K562 (cell line): ENCODE results near the gene FGF21. TPM values are rescaled to one million over a fixed set of nuclear protein-coding genes. Genes with fewer than 3 reads are reported as not detected.
A peak's percentile ranks its signal among the peaks of the same experiment; 100 is the strongest.

Experiments used
- CBFB ChIP-seq: sonication (generic); formaldehyde crosslinking; IDR thresholded peaks from 2 replicates; pipeline ENCODE4 v1.4.0; 2020; ENCODE audit warnings: mild to moderate bottlenecking, missing genetic modification reagents
- NFIX ChIP-seq: fragments of 250-450 bp; sonication (Bioruptor Pico); IDR thresholded peaks from 2 replicates; pipeline ENCODE4 v1.4.0; 2020; ENCODE audit warnings: low read depth, mild to moderate bottlenecking, moderate library complexity
- OTX1 ChIP-seq: fragments of 450-650 bp; formaldehyde crosslinking; IDR thresholded peaks from 2 replicates; pipeline ENCODE4 v1.4.0; 2022; ENCODE audit warnings: mild to moderate bottlenecking
- POU5F1 ChIP-seq: fragments of 150-350 bp; IDR thresholded peaks from 2 replicates; pipeline ENCODE4 v1.6.1; 2014; ENCODE audit warnings: borderline replicate concordance, low read length, low read depth, mild to moderate bottlenecking; ENCODE audit not compliant: partially characterized antibody
- RNF219 ChIP-seq: fragments of 250-450 bp; sonication (Bioruptor Pico); IDR thresholded peaks from 2 replicates; pipeline ENCODE4 v1.5.0; 2022; ENCODE audit warnings: mild to moderate bottlenecking
- STAT5A ChIP-seq: IDR thresholded peaks from 2 replicates; pipeline ENCODE4 v1.6.1; 2012; ENCODE audit warnings: low read length, inconsistent platforms, borderline replicate concordance
- U2AF2 ChIP-seq: fragments of 200-400 bp; formaldehyde crosslinking; optimal IDR thresholded peaks from 2 replicates; pipeline ENCODE3; 2017; ENCODE audit warnings: low read depth, mild to moderate bottlenecking, low read length
- ZC3H4 ChIP-seq: sonication (generic); formaldehyde crosslinking; IDR thresholded peaks from 2 replicates; pipeline ENCODE4 v1.9.0; 2021; ENCODE audit warnings: missing genetic modification reagents, borderline replicate concordance
- ZNF830 ChIP-seq: fragments of 250-450 bp; sonication (Bioruptor Pico); IDR thresholded peaks from 2 replicates; pipeline ENCODE4 v1.5.0; 2021; ENCODE audit warnings: mild to moderate bottlenecking
- polyA plus RNA-seq, 8 experiments: library from polyadenylated mRNA; depleted of rRNA in 4 of 8; stranded (reverse) in 5 of 8; unstranded in 3 of 8; fragments of >200 nt; fragmentation: Nextera tagmentation in 2 of 8; fragmentation: Illumina TruSeq in 1 of 8; extraction: Ambion mirVana in 2 of 8; extraction: Trizol in 1 of 8; gene quantifications; 2 replicates each; pipeline versions ENCODE4 v1.2.1 to v1.2.3, GENCODE V29; 2011 to 2014; ENCODE audit warnings: inconsistent platforms in 1 of 8, missing spikeins in 1 of 8
- total RNA-seq, 7 experiments: library from RNA; depleted of rRNA in 6 of 7; stranded (reverse); fragments of >200 nt in 6 of 7; fragmentation: Illumina TruSeq in 2 of 7; extraction: Trizol in 2 of 7; gene quantifications; 2 replicates each; pipeline versions ENCODE4 v1.2.1 to v1.2.3, GENCODE V29; 2011 to 2021; ENCODE audit warnings: low replicate concordance in 1 of 7
- TF ChIP-seq, protein P1 (sequence below): fragments of 450-650 bp; IDR thresholded peaks from 2 replicates; pipeline ENCODE4 v1.6.1; 2016; ENCODE audit warnings: missing biosample characterization, missing genetic modification characterization
- TF ChIP-seq, protein P2 (sequence below), 2 experiments: IDR thresholded peaks; 2 replicates each; pipeline ENCODE4 v1.6.1; 2012; ENCODE audit warnings: improper control_type of control experiment in 2 of 2, low read depth in 2 of 2, low read length in 2 of 2, borderline replicate concordance in 1 of 2
- TF ChIP-seq, protein P3 (sequence below): fragments of 250-450 bp; sonication (Bioruptor Pico); IDR thresholded peaks from 2 replicates; pipeline ENCODE4 v1.8.0; 2021; ENCODE audit warnings: moderate library complexity, mild to moderate bottlenecking, inconsistent platforms
- TF ChIP-seq, protein P4 (sequence below): sonication (generic); formaldehyde crosslinking; IDR thresholded peaks from 2 replicates; pipeline ENCODE4 v1.8.1; 2023; ENCODE audit warnings: missing genetic modification reagents, mild to moderate bottlenecking, borderline replicate concordance

Gene FGF21
- total and polyA plus RNA-seq, 9 of the 15 experiments (the other 6 are each of a cell fraction or from before 2014, with no cell fraction given), result 0.04 to 0.77 (median 0.09) TPM; not detected in 6

- TF ChIP-seq, protein P1, sequence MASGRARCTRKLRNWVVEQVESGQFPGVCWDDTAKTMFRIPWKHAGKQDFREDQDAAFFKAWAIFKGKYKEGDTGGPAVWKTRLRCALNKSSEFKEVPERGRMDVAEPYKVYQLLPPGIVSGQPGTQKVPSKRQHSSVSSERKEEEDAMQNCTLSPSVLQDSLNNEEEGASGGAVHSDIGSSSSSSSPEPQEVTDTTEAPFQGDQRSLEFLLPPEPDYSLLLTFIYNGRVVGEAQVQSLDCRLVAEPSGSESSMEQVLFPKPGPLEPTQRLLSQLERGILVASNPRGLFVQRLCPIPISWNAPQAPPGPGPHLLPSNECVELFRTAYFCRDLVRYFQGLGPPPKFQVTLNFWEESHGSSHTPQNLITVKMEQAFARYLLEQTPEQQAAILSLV (tag), result no peak
- TF ChIP-seq ZC3H4 (CRISPR knock-in tag), result no peak
- TF ChIP-seq, protein P2, sequence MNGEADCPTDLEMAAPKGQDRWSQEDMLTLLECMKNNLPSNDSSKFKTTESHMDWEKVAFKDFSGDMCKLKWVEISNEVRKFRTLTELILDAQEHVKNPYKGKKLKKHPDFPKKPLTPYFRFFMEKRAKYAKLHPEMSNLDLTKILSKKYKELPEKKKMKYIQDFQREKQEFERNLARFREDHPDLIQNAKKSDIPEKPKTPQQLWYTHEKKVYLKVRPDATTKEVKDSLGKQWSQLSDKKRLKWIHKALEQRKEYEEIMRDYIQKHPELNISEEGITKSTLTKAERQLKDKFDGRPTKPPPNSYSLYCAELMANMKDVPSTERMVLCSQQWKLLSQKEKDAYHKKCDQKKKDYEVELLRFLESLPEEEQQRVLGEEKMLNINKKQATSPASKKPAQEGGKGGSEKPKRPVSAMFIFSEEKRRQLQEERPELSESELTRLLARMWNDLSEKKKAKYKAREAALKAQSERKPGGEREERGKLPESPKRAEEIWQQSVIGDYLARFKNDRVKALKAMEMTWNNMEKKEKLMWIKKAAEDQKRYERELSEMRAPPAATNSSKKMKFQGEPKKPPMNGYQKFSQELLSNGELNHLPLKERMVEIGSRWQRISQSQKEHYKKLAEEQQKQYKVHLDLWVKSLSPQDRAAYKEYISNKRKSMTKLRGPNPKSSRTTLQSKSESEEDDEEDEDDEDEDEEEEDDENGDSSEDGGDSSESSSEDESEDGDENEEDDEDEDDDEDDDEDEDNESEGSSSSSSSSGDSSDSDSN (IDR thresholded peaks at IDR 0.05; ENCODE audit: borderline replicate concordance in 1 of 2, low read depth in 2 of 2, low read length in 2 of 2), result peak in 1 of 2 experiments; percentile 38; a peak in 1 of 4 replicates
- no peak for TF ChIP-seq STAT5A
- TF ChIP-seq OTX1, result no peak
- no peak for TF ChIP-seq CBFB (CRISPR knock-in tag)
- no peak for TF ChIP-seq NFIX (CRISPR knock-in tag)
- no peak for TF ChIP-seq POU5F1
- TF ChIP-seq, protein P3, sequence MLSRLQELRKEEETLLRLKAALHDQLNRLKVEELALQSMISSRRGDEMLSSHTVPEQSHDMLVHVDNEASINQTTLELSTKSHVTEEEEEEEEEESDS (CRISPR knock-in tag), result no peak
- TF ChIP-seq U2AF2, result no peak
- TF ChIP-seq ZNF830, result no peak
- TF ChIP-seq, protein P4, sequence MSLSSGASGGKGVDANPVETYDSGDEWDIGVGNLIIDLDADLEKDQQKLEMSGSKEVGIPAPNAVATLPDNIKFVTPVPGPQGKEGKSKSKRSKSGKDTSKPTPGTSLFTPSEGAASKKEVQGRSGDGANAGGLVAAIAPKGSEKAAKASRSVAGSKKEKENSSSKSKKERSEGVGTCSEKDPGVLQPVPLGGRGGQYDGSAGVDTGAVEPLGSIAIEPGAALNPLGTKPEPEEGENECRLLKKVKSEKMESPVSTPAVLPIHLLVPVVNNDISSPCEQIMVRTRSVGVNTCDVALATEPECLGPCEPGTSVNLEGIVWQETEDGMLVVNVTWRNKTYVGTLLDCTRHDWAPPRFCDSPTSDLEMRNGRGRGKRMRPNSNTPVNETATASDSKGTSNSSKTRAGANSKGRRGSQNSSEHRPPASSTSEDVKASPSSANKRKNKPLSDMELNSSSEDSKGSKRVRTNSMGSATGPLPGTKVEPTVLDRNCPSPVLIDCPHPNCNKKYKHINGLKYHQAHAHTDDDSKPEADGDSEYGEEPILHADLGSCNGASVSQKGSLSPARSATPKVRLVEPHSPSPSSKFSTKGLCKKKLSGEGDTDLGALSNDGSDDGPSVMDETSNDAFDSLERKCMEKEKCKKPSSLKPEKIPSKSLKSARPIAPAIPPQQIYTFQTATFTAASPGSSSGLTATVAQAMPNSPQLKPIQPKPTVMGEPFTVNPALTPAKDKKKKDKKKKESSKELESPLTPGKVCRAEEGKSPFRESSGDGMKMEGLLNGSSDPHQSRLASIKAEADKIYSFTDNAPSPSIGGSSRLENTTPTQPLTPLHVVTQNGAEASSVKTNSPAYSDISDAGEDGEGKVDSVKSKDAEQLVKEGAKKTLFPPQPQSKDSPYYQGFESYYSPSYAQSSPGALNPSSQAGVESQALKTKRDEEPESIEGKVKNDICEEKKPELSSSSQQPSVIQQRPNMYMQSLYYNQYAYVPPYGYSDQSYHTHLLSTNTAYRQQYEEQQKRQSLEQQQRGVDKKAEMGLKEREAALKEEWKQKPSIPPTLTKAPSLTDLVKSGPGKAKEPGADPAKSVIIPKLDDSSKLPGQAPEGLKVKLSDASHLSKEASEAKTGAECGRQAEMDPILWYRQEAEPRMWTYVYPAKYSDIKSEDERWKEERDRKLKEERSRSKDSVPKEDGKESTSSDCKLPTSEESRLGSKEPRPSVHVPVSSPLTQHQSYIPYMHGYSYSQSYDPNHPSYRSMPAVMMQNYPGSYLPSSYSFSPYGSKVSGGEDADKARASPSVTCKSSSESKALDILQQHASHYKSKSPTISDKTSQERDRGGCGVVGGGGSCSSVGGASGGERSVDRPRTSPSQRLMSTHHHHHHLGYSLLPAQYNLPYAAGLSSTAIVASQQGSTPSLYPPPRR (CRISPR knock-in tag), result no peak
- no peak for TF ChIP-seq RNF219 (CRISPR knock-in tag)
Observed at GRCh38 chr19:48780631-48781391, 25.5 kb downstream of the FGF21 start (continued).
